WTC11 (cell line): Measurements from ENCODE around the gene ZEB2. TPM values are rescaled to one million over a fixed set of nuclear protein-coding genes. Genes with fewer than 3 reads are reported as not detected.

Experiments used
- ATAC-seq: fragments of 200-7000 bp; cut with Tn5 transposase; 2 replicates; pipeline ENCODE4 v1.10.0; 2021; ENCODE audit warnings: mild to moderate bottlenecking, moderate library complexity
- CTCF ChIA-PET: fragments of 300-600 bp; sonication (Branson Sonifier 250); formaldehyde crosslinking; loops from one replicate; lab custom pipeline; 2021; ENCODE audit warnings: antibody characterized with exemption; lab: Charles Lee
- POLR2A ChIA-PET: fragments of 350-600 bp; sonication (Branson Sonifier 250); formaldehyde crosslinking; loops from one replicate; lab custom pipeline; 2021; ENCODE audit warnings: antibody characterized with exemption; lab: Charles Lee
- DNase-seq: peaks from one replicate; pipeline ENCODE4 v3.0.0; 2021; ENCODE audit warnings: low spot score
- H3K27ac Mint-ChIP-seq: 2 replicates; pipeline ENCODE4 v1.8.0; 2021; ENCODE audit warnings: mixed read lengths
- H3K27me3 Mint-ChIP-seq: 2 replicates; pipeline ENCODE4 v1.8.0; 2021; ENCODE audit warnings: low read depth, mild to moderate bottlenecking, moderate library complexity, mixed read lengths
- H3K36me3 Mint-ChIP-seq: 2 replicates; pipeline ENCODE4 v1.8.0; 2021; ENCODE audit warnings: mixed read lengths
- H3K4me1 Mint-ChIP-seq: 2 replicates; pipeline ENCODE4 v1.8.0; 2022; ENCODE audit warnings: mixed read lengths
- H3K4me3 Mint-ChIP-seq: 2 replicates; pipeline ENCODE4 v1.8.0; 2021; ENCODE audit warnings: mild to moderate bottlenecking, moderate library complexity, mixed read lengths
- H3K9me3 Mint-ChIP-seq: 2 replicates; pipeline ENCODE4 v1.8.0; 2021; ENCODE audit warnings: mixed read lengths
- ATF3 ChIP-seq: sonication (generic); formaldehyde crosslinking; conservative IDR thresholded peaks from 2 replicates; pipeline ENCODE4 v1.8.1; 2022; ENCODE audit warnings: mild to moderate bottlenecking, missing genetic modification reagents
- ELF4 ChIP-seq: sonication (generic); formaldehyde crosslinking; IDR thresholded peaks from 2 replicates; pipeline ENCODE4 v1.8.1; 2022; ENCODE audit warnings: low read depth, mild to moderate bottlenecking, moderate library complexity, missing genetic modification reagents
- EMX1 ChIP-seq: fragments of 250-450 bp; sonication (Bioruptor Pico); IDR thresholded peaks from 2 replicates; pipeline ENCODE4 v1.8.0; 2021; ENCODE audit warnings: mild to moderate bottlenecking
- GABPB1 ChIP-seq: sonication (generic); formaldehyde crosslinking; IDR thresholded peaks from 2 replicates; pipeline ENCODE4 v1.8.1; 2023; ENCODE audit warnings: mild to moderate bottlenecking, missing genetic modification reagents
- GRHL2 ChIP-seq: fragments of 250-450 bp; sonication (Bioruptor Pico); IDR thresholded peaks from 2 replicates; pipeline ENCODE4 v1.8.0; 2022; ENCODE audit warnings: mild to moderate bottlenecking, moderate library complexity; ENCODE audit not compliant: insufficient replicate concordance, severe bottlenecking
- GTF2I ChIP-seq: fragments of 250-450 bp; sonication (Bioruptor Pico); conservative IDR thresholded peaks from 2 replicates; pipeline ENCODE4 v1.4.0; 2021; ENCODE audit warnings: mild to moderate bottlenecking
- JUN ChIP-seq: sonication (generic); formaldehyde crosslinking; IDR thresholded peaks from 2 replicates; pipeline ENCODE4 v1.8.0; 2023; ENCODE audit warnings: mild to moderate bottlenecking, missing genetic modification reagents
- KAT7 ChIP-seq: sonication (generic); formaldehyde crosslinking; IDR thresholded peaks from 2 replicates; pipeline ENCODE4 v1.8.1; 2023; ENCODE audit warnings: missing genetic modification reagents, mild to moderate bottlenecking, borderline replicate concordance
- MYBL2 ChIP-seq: sonication (generic); formaldehyde crosslinking; IDR thresholded peaks from 2 replicates; pipeline ENCODE4 v1.8.1; 2023; ENCODE audit warnings: mild to moderate bottlenecking, moderate library complexity, missing genetic modification reagents
- NR3C1 ChIP-seq: sonication (generic); formaldehyde crosslinking; conservative IDR thresholded peaks from 2 replicates; pipeline ENCODE4 v1.8.1; 2023; ENCODE audit warnings: low read depth, mild to moderate bottlenecking, missing genetic modification reagents
- RELA ChIP-seq: sonication (generic); formaldehyde crosslinking; IDR thresholded peaks from 2 replicates; pipeline ENCODE4 v1.8.1; 2022; ENCODE audit warnings: missing genetic modification reagents, mild to moderate bottlenecking, borderline replicate concordance
- RORB ChIP-seq: fragments of 250-450 bp; sonication (Bioruptor Pico); IDR thresholded peaks from 2 replicates; pipeline ENCODE4 v1.9.0; 2021; ENCODE audit warnings: mild to moderate bottlenecking
- SMAD4 ChIP-seq: sonication (generic); formaldehyde crosslinking; IDR thresholded peaks from 2 replicates; pipeline ENCODE4 v1.8.0; 2022; ENCODE audit warnings: mild to moderate bottlenecking, missing genetic modification reagents
- ZBTB21 ChIP-seq: sonication (generic); formaldehyde crosslinking; IDR thresholded peaks from 2 replicates; pipeline ENCODE4 v1.8.1; 2023; ENCODE audit warnings: mild to moderate bottlenecking, missing genetic modification reagents, borderline replicate concordance
- ZNF121 ChIP-seq: sonication (generic); formaldehyde crosslinking; IDR thresholded peaks from 2 replicates; pipeline ENCODE4 v1.8.0; 2023; ENCODE audit warnings: missing genetic modification reagents
- ZNF263 ChIP-seq: sonication (generic); formaldehyde crosslinking; IDR thresholded peaks from 2 replicates; pipeline ENCODE4 v1.8.1; 2022; ENCODE audit warnings: low read depth, mild to moderate bottlenecking, moderate library complexity, missing genetic modification reagents
- ZNF317 ChIP-seq: sonication (generic); formaldehyde crosslinking; IDR thresholded peaks from 2 replicates; pipeline ENCODE4 v1.8.1; 2023; ENCODE audit warnings: low read depth, mild to moderate bottlenecking, moderate library complexity, missing genetic modification reagents, borderline replicate concordance
- ZNF532 ChIP-seq: fragments of 250-450 bp; sonication (Bioruptor Pico); IDR thresholded peaks from 2 replicates; pipeline ENCODE4 v1.9.0; 2021; ENCODE audit warnings: mild to moderate bottlenecking, borderline replicate concordance
- total RNA-seq: library from RNA; stranded (reverse); gene quantifications from 3 replicates; pipeline ENCODE4 v1.2.3, GENCODE V29; 2021
- TF ChIP-seq, protein P1 (sequence below): sonication (generic); formaldehyde crosslinking; conservative IDR thresholded peaks from 2 replicates; pipeline ENCODE4 v1.8.1; 2023; ENCODE audit warnings: mild to moderate bottlenecking, low read depth, missing genetic modification reagents, moderate library complexity
- TF ChIP-seq, protein P2 (sequence below): sonication (generic); formaldehyde crosslinking; IDR thresholded peaks from 2 replicates; pipeline ENCODE4 v1.8.1; 2022; ENCODE audit warnings: mild to moderate bottlenecking, moderate library complexity, missing genetic modification reagents
- TF ChIP-seq, protein P3 (sequence below): sonication (generic); formaldehyde crosslinking; IDR thresholded peaks from 2 replicates; pipeline ENCODE4 v1.8.1; 2023; ENCODE audit warnings: mild to moderate bottlenecking, missing genetic modification reagents
- TF ChIP-seq, protein P4 (sequence below): sonication (generic); formaldehyde crosslinking; IDR thresholded peaks from 2 replicates; pipeline ENCODE4 v1.8.0; 2022; ENCODE audit warnings: mild to moderate bottlenecking, missing genetic modification reagents

Gene ZEB2
- total RNA-seq, 1 experiment from 2014 or later: 0.42 TPM

GRCh38 chr2:144493027-144493809 lies 26.7 kb downstream of the ZEB2 start (continued):
- TF ChIP-seq MYBL2 (CRISPR knock-in tag) (no peak), ZNF263 (CRISPR knock-in tag) (no peak), ZBTB21 (CRISPR knock-in tag) (no peak)

DNA sequence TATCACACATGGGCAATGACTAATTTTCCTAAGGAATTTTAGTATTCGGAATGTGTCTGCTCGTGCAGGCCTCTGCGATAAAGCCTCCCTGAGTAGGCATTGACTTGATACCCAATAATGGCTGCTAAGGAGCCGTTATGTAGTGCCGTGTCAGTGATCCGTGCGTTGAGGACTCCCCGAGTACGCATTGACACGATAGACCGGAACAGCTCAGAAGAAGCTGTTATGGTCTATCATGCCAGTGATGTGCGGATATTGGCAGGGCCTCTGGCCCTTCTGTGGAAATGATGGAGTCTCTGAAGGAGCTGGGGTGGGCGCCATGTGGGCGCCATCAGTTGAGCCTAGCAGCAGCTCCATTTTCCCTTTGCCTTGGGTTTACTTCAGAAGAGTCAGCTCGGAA lies 29.1 kb downstream of the ZEB2 start:
- TF ChIP-seq GTF2I: no peak
- TF ChIP-seq ZNF121 (CRISPR knock-in tag): no peak
- TF ChIP-seq ZNF263 (CRISPR knock-in tag): no peak
- TF ChIP-seq SMAD4 (CRISPR knock-in tag): no peak
- TF ChIP-seq RORB (CRISPR knock-in tag): no peak
- TF ChIP-seq, all 79 proteins: peak for 0
- ATAC-seq (no peak), DNase-seq (no peak)
- ChIA-PET POLR2A (no interaction called here), CTCF (interaction anchor here (0.9 kb wide), 1 partner anchor 41 kb away, joined by 6 read pairs; no protein-coding TSS in a partner anchor)
- H3K36me3 Mint-ChIP-seq: no peaks in the 10 kb centered on the region
- no peaks in the 10 kb centered on the region for H3K27me3 Mint-ChIP-seq
- no peaks in the 10 kb centered on the region for H3K9me3 Mint-ChIP-seq
- no peak overlapping the region for H3K27ac Mint-ChIP-seq
- no peak overlapping the region for H3K4me3 Mint-ChIP-seq
- no peaks in the 10 kb centered on the region for H3K4me1 Mint-ChIP-seq

GRCh38 chr2:144490017-144490416 lies 29.9 kb downstream of the ZEB2 start:
- H3K27me3 Mint-ChIP-seq: no peaks in the 10 kb centered on the region
- no peaks in the 10 kb centered on the region for H3K9me3 Mint-ChIP-seq
- CTCF ChIA-PET: no interaction called here
- no peaks in the 10 kb centered on the region for H3K4me1 Mint-ChIP-seq
- H3K4me3 Mint-ChIP-seq: no peak overlapping the region
- no peak overlapping the region for H3K27ac Mint-ChIP-seq
- H3K36me3 Mint-ChIP-seq: no peaks in the 10 kb centered on the region
- no peak for ATAC-seq
- no peak for DNase-seq
- POLR2A ChIA-PET: no interaction called here
- TF ChIP-seq ELF4 (CRISPR knock-in tag): no peak
- TF ChIP-seq KAT7 (CRISPR knock-in tag): no peak
- TF ChIP-seq RELA (CRISPR knock-in tag): no peak
- TF ChIP-seq SMAD4 (CRISPR knock-in tag): no peak
- no peak for TF ChIP-seq ZNF532 (CRISPR knock-in tag)
- no peak for TF ChIP-seq JUN (CRISPR knock-in tag)
- TF ChIP-seq, protein P1, sequence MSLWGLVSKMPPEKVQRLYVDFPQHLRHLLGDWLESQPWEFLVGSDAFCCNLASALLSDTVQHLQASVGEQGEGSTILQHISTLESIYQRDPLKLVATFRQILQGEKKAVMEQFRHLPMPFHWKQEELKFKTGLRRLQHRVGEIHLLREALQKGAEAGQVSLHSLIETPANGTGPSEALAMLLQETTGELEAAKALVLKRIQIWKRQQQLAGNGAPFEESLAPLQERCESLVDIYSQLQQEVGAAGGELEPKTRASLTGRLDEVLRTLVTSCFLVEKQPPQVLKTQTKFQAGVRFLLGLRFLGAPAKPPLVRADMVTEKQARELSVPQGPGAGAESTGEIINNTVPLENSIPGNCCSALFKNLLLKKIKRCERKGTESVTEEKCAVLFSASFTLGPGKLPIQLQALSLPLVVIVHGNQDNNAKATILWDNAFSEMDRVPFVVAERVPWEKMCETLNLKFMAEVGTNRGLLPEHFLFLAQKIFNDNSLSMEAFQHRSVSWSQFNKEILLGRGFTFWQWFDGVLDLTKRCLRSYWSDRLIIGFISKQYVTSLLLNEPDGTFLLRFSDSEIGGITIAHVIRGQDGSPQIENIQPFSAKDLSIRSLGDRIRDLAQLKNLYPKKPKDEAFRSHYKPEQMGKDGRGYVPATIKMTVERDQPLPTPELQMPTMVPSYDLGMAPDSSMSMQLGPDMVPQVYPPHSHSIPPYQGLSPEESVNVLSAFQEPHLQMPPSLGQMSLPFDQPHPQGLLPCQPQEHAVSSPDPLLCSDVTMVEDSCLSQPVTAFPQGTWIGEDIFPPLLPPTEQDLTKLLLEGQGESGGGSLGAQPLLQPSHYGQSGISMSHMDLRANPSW: no peak
- TF ChIP-seq EMX1 (CRISPR knock-in tag): no peak
- no peak for TF ChIP-seq NR3C1 (CRISPR knock-in tag)
- TF ChIP-seq ATF3 (CRISPR knock-in tag): no peak
- no peak for TF ChIP-seq GABPB1 (CRISPR knock-in tag)
- TF ChIP-seq, protein P2, sequence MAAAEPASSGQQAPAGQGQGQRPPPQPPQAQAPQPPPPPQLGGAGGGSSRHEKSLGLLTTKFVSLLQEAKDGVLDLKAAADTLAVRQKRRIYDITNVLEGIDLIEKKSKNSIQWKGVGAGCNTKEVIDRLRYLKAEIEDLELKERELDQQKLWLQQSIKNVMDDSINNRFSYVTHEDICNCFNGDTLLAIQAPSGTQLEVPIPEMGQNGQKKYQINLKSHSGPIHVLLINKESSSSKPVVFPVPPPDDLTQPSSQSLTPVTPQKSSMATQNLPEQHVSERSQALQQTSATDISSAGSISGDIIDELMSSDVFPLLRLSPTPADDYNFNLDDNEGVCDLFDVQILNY (CRISPR knock-in tag): no peak
- no peak for TF ChIP-seq ZNF317 (CRISPR knock-in tag)
- TF ChIP-seq GRHL2 (CRISPR knock-in tag): no peak
- TF ChIP-seq, protein P3, sequence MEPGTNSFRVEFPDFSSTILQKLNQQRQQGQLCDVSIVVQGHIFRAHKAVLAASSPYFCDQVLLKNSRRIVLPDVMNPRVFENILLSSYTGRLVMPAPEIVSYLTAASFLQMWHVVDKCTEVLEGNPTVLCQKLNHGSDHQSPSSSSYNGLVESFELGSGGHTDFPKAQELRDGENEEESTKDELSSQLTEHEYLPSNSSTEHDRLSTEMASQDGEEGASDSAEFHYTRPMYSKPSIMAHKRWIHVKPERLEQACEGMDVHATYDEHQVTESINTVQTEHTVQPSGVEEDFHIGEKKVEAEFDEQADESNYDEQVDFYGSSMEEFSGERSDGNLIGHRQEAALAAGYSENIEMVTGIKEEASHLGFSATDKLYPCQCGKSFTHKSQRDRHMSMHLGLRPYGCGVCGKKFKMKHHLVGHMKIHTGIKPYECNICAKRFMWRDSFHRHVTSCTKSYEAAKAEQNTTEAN (CRISPR knock-in tag): no peak
- TF ChIP-seq, protein P4, sequence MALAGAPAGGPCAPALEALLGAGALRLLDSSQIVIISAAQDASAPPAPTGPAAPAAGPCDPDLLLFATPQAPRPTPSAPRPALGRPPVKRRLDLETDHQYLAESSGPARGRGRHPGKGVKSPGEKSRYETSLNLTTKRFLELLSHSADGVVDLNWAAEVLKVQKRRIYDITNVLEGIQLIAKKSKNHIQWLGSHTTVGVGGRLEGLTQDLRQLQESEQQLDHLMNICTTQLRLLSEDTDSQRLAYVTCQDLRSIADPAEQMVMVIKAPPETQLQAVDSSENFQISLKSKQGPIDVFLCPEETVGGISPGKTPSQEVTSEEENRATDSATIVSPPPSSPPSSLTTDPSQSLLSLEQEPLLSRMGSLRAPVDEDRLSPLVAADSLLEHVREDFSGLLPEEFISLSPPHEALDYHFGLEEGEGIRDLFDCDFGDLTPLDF (CRISPR knock-in tag): no peak
